GM18519 (cell line): ENCODE measurements around the gene TNFRSF14.

Experiments used
- ATAC-seq: cut with Tn5 transposase; IDR thresholded peaks from one replicate; pipeline ENCODE4 v1.9.1; 2021; ENCODE audit warnings: mild to moderate bottlenecking, moderate library complexity; ENCODE audit not compliant: unreplicated experiment, low FRiP score

TNFRSF14 gene

DNA sequence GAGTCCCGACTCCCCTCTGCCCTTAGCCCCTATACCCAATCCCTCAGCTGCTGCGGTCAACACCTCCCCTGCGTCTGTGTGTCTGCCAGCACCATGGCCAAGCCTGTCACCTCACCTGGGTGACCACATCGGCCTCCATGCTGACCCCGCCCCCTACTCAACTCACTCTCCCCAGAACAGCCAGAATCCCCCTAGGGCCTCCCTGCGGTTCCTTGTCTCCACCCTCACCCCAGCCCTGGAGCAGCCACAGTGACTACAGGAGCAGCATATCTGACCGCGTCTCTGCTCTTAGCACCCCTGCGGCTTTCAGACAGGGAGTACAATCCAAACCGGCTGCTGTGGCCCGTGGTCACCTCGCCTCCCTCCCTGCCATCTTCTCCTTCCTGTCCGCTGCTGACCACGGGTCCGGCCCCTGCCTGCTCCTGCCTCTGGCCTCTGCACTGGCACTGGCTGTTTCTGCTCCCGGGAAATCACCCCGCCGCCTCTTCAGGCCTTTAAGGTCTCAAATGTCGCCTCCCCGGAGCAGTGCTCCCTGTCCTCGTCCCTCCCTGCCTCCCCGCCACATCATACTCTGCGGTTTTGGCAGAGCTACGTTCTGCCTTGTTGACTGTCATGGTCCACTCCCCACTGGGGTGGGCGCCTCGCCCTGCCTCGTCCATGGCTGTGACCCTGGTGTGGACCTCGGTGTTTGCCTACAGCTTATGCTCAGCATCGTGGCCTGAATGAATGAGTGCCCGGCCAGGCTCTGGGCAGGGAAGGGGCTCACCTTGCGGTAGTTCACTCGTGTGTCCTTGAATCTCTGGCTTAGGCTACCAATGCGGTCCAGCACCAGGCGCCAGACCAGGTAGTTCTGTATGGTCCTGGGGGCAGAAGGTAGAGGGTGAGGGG is 41.5 kb downstream of the TNFRSF14 start:
- ATAC-seq, result no peak

DNA sequence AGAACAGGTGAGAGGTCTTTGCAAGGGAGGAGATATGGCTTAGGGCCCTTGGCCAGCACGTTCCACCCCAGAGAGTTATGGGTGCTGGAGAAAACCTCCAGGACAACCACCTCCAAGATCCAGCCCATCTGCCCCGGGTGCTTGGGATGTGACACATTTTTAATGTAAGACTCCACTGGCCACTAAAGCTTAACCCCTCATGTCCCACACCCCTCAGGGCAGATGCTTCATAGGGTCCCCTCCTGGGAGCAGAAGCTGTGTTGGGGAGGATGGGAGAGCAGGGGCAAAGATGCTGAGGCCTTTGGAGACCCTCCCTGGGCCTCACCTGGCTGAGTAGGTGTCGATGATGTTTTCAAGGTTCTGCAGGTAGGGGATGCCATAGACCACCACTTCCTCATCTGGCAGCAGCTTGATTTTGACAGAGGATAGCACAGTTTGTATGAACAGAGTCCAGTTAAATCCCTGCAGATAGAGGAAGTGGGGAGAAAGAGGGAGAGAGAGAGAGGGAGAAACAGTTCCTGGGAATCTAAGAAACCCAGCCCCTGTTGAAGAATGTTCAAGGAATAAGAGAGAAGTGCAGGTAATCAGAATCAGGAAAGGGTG is 42.3 kb downstream of the TNFRSF14 start:
- ATAC-seq, result no peak

DNA sequence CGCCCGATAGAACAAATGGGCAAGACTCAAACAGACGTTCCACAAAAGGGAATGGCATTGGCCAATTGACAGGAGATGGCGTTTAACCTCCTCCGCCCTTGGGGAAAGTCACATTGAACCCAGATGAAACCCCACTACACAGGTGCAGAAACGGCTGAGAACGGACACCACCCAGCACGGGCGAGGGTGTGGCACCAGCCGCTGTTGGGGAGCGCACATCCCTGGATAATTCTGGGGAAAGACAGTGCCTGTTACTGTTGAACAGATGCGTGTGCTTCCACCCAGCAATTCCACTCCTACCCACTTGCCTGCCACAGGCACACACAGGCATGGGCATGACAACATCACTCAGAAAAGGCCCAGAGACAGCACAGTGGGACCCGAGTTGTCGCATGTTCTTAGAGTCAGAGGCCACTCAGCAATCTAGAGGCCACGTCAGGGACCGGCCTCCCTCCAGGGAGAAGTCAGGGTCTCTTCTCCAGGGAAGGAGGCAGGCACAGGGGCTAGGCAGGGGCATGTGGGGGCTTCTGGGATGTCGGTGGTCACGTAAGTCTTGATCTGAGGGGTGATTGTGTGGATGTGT is 45.6 kb downstream of the TNFRSF14 start:
- ATAC-seq, result no peak

DNA sequence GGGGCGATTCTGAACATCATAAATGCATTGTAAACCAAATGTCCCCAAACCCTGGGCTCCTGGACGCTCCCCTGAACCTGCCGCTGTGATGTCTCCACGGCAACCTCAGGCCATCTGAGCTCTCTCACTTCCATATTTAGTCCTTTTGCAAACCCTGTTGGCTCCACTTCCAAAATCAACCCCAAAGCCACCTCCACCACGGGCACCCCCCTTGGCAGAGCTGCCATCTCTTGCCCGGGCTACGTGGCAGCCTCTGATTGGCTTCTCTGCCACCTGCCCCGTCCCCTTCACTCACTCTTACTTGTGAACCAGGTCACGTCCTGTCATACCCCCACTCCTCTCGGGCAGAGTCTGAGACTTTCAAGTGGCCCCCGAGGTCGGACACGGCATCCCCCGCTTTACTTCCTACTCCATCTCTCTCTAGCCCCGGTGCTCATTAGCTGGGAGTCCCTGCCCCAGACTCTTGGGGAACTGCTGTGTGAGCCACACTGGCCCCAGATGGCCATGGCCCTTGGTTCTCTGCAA is 46.2 kb downstream of the TNFRSF14 start:
- no peak for ATAC-seq

DNA sequence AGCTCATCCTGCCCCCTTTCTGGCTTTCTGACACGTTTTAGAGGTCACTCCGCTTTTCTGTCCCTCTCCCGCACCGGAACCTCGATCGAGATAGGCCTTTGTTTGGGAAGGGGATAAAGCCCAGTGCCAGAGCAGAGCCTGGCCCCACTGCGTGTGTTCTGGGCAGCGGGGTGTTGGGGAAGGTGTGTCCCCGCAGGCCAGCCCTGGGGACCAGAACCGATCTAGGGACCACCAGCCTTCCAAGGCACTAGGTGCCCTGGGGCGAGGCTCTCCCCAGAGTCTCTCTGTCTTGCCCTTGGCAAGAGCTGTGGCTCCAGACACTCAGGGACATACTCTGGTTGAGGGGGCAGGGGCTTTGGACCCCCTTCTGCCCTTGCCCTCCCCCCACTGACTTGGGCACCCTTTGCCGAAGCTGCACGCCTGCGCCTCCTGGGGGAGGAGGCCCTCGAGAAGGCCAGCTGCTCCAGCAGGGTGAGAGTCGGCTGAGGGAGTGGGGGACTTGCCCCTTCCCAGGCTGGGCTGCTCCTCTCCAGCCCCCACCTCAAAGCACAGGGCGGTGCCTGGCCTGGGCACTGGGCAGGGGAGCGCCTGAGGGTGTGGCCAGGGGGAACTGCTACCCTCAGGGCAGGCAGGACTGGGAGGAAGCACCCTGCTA is 46.8 kb downstream of the TNFRSF14 start:
- no peak for ATAC-seq

DNA sequence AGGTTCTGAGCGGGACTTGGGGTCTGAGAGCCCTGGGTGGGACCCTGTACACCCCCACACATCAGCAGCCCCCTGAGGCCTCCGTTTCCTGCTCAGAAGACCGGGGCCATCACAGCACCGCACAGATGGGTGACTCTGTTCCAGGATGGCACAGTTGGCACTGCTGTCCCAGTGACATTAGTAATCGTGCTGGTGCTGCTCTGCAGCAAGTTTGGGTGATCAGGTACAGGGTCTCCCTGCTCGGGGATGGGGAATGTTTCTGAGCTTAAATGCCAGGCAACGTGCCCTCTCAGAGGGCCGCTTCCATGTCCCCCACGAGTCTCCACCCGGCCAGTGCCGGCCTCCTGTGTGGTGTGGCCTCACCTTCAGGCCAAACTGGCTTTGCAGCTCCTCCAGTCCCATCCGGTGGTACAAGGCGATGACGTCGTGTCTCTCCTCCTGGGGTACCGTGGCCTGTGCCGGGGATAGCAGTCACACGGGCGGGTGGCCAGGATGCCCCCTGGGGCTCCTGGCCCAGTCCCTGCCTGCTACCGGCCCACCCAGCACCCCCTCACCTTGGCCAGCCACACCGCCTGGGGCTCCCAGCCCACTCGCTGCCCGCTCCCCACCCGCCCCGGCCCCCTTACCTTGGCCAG is 47.5 kb downstream of the TNFRSF14 start:
- no peak for ATAC-seq

DNA sequence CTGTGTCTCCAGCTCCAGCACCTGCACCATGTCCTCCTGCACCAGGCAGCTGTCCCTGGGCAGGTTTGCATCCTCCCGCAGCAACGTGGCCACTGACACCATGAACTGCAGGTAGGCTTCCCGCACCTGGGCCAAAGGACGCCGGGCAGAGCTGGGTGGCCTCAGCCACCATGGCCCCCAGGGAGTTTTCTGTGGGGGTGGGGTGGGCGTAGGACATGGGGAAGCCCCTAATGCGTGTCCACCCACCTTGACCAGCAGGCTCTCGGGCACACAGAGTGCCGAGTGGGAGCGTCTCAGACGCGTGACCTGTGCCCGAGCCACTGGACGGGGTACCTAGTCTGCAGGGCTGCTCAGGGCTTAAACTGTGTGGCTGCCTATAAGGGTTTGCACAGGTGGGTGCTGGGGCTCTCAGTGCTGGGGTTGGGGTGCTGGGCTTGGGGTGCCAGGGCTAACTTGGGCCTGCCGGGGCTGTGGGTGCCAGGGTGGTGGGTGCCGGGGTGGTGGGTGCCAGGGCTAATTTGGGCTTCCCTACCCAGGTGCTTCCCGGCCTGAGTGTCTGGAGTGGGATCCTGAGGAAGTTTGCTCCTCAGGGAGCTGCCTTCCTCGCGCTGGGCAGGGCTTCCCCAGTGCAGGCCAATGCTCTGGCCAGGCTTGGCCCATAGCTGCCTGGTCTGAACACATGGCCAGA is 48.1 kb downstream of the TNFRSF14 start:
- ATAC-seq, result no peak

DNA sequence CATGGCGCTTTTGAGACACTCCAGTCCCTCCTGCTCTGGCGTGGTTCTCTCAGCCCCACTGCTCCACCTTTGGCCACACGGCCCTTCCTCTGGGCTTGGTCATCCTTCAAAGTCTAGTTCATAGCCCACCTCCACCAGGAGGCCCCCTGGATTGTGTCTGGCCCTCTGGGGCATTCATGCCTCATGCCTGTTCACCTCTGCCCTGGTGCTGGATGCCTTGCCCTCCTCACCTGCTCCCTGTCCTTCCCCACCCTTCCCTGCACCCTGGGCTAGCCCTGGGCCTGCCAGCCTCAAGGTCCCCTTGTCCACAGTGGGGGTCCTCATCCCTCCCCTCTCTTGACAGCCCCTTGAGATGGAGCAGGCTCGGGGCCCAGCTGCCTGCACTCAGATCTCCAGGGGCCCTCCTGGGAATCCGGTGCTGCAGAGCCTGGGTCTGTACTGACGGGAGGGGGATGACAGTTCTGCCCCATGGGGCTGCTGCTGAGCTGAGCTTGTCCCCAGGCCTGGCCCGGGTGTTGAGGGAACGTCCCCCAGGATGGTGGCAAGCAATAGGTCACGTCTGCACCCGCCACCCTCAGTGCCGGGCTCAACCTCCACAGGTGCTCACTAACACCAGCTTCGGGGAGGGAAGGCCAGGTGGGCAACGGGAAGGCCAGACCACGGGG is 48.8 kb downstream of the TNFRSF14 start:
- no peak for ATAC-seq

DNA sequence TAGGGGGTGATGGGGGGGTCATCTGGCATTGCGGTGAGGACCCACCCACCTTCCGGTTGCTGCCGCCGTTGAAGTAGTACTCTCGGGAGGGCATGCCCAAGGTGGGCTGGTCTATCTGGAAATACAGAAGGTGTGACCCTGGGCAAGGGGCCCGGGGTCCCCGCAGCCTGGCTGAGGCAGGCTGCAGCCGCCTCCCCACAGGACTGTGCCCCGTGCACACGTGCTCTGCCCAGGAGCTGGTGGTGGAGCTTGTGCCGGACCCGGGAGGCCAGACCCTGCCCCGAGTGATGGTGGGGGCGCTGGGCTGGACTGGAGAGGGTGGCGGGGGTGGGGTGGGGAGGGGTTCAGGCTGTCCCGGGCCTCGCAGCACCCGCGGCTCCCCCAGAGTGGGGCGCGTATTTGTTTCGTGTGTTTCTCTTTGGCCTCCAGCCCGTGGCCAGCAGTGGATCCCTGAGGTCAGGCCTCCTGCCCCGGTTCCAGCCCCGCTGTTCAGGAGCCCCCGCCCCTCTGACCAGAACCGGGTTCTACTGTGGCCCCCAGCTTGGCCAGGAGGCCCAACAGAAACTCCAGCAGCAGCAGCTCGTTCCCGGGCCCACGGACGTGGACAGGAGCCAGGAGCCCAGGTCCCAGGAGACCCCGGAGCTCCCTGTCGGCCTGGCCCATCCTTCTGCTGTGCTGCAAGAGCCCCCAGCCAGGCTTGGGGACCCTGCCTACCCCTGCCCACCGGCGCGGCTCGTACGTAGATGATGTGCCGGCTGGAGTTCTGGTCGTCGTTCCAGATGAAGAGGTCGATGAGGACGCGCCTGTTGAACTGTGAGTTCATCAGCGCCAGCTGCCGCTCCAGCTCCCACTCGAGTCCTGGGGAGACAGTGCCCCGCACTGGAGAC is 49.6 kb downstream of the TNFRSF14 start:
- ATAC-seq, result no peak

DNA sequence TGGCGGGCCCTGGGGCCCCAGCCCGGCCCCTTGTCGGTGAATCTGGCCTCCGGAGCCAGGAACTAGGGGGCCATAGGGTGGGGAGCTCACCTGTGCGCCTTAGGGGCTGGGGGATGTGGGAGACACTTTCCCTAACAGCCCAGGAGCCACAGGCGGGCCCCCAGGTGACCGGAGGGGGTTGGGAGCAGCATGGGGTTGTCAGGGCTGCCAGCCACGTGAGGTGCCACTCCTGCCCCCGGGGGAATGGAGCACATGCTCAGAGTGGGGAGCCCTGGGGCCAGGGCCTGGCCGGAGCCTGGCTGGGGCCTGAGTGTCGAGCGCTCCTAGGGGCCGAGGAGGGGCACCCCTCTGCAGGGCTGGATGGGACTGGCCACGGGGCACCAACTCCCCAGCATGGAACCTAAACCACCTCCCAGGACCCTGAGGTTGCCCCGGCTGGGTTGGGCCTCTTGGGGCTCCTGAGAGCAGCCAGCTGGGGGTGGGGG is 50.3 kb downstream of the TNFRSF14 start:
- ATAC-seq, result no peak

DNA sequence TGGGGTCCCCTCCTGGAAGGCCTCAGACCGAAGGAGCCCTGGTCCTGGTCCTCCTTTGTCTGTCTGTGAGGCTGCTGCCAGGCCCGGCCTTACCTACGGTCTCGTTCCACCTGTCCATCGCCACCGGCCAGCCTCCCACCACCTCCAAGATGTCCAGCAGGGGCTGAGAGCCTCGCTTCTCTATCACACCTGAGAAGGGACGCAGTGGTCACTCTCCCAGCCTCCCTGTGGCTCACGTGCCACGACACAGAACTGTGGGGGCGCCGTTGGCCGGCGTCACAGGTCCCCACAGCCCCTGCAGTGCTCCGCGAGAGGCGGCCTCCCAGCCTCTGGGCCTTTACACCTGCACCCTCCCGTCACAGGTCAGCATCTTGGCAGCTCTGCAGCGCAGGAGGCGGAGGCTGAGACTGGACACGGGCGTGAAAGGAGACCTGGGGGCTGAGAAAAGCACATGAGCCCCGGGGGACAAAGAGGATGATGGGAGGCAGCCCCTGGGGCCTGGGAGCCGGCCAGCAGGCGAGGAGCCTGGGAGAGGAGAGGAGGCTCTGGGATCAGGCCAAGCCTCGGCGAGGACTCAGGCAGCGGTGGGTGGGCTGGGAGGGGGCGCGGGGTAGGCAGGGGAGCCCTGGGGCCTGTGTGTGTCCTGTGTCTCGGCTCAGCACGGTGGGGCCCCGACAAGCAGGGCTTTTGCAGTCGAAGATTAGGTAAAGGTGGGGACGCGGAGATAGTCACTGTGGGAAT is 50.9 kb downstream of the TNFRSF14 start:
- ATAC-seq, result no peak

DNA sequence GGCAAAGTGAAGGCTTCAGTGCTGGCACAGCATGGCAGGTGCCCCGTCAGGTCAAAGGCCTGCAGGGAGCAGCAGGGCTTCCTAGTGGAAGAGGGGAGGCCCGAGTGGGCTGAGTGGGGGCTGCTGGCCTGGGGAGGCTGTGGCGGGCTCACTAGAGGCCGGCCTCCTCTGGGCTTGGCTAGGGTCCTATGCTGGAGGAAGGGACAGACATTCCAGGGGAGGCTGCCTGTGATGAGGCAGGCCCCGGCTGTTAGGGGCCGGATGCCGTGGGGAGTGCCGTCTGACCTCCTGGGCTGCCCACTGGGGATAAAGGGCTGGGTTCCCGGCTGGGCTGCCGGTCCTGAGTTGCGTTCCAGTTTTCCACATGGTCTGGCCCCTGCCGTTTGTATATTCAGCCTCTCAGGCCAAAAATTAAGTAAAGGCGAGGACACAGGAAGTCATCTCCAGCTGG is 51.5 kb downstream of the TNFRSF14 start:
- ATAC-seq, result no peak

DNA sequence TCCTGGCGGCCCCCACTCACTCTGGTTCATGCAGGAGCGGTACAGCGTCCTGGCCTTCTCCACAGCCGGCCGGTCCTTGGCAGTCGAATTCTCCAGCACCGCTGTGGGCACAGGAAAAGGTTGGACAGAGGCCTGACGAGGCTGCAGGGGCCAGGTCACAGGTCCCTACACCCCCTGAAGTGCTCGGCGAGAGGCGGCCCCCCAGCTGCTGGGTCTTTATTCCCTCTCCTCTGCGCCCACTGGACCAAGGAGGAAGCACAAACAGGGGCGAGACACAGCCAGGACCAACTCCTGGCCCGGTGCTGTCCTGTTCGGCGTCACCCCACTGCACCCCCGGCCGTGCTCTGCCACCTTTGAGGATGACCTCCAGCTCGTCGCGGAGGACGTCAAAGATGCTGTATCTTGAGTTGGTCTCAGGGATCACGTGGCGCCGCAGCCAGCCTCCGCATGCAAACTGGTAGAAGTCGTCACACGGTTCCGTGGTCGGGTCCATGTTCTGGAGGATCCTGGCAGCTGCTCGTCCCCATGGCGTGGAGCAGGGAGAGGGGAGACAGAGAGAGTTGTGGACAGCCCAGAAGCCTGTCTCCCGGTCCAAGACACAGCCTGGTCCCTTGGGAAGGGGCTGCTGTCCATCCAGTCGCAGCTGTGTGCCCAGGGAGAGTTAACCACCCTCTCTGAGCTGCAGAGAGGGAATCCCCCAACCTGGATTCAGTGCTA is 53.3 kb downstream of the TNFRSF14 start:
- no peak for ATAC-seq

DNA sequence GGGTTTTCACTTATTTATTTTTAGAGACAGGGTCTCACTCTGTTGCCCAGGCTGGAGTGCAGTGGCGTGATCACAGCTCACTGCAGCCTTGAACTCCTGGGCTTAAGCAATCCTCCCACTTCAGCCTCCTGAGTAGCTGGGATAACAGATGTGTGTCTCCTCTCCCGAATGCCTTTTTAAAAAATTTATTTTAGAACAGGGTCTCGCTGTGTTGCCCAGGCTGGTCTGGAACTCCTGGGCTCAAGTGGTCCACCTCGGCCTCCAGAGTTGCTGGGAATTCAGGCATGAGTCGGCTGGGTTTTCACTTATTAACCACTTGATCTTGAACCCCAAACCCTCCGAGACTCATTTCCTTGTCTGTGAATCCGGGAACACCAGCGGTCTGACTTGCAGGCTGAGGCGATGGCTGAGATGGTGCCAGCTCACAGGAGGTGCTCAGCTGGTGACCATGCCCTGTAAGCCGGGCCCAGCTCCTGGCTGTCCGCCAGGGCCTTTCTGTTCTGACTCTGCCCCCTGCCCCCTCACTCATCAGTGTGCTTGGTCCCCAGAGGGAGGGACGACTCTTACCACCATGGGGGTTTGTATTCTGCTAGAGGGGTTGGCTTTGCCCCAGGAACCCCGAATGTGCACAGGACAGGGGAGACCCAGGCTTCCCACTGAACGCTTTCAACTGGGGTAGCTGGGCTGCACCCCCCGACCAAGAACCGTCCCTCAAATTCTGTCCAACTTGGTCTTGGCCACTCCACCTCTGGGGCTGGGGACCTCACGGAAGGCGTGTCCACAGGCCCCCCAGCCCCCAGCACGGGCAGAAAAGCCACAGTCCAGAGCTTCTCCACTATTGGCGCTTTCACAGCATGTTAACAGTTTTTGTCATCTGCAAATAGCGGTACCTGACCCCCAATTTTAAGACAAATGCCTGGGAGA is 54.1 kb downstream of the TNFRSF14 start:
- no peak for ATAC-seq

DNA sequence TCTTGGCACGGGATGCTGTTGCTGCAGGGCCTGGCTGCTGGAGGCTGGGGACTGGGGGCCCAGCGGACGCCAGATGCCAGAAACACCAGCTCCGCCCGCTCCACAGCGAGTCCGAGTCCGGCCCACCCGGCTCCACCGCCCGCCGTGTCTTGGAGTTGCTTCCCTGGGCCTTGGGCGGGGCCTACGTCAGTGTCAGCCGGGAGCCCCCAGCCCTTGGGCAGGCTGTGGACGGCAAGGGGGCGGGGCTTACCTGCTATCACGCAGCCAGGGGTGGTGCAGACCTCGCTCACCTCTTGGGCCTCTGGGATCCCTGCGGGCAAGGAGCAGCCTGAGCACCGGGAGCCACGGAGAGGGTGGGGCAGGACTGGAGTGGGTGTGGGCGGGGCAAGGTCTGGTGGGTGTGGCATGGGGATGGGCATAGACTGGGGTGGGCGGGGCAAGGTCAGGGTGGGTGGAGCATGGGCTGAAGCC is 54.9 kb downstream of the TNFRSF14 start:
- no peak for ATAC-seq
